K562 treated with DMSO at 1 percent for 12 hours (cell line): Measurements from ENCODE around the gene ESYT2. TPM values are rescaled to one million over a fixed set of nuclear protein-coding genes. Genes with fewer than 3 reads are reported as not detected.

ENCODE experiments used
- total RNA-seq: library from RNA; unstranded; fragments of 300-600 nt; gene quantifications from 2 replicates; pipeline ENCODE4 v1.2.3, GENCODE V29; 2022; ENCODE audit not compliant: insufficient read depth

The ESYT2 gene
- 20.6 and 55.3 TPM in 2 replicates for total RNA-seq

GRCh38 chr7:158829342-158830210, at the start of gene ESYT2:
ESYT2 (minus strand) TSS chr7:158829509; CDS start chr7:158829418, 91 bp downstream.

GRCh38 chr7:158704524-158705233, 124.6 kb downstream of the ESYT2 start, which contains the start of gene NCAPG2:
NCAPG2 (minus strand) TSS chr7:158704804; CDS start chr7:158701899, 2,905 bp downstream.

Other genes starting within 250 kb of the ESYT2 start
- not detected in 2 replicates for gene PTPRN2, start 241.7 kb downstream of the ESYT2 start, total RNA-seq
- 35.3 and 95.5 TPM in 2 replicates for gene NCAPG2, start 124.7 kb downstream of the ESYT2 start, total RNA-seq
- 13.8 and 20.9 TPM in 2 replicates for gene DYNC2I1, start 27.0 kb upstream of the ESYT2 start, total RNA-seq